Measurements from ENCODE around the gene RPS25.
"Not testable (repeated sequence)": the region's sequence is repeated elsewhere in the genome, so short reads cannot be mapped to it uniquely, and the experiment has no call there.

Gene RPS25

DNA sequence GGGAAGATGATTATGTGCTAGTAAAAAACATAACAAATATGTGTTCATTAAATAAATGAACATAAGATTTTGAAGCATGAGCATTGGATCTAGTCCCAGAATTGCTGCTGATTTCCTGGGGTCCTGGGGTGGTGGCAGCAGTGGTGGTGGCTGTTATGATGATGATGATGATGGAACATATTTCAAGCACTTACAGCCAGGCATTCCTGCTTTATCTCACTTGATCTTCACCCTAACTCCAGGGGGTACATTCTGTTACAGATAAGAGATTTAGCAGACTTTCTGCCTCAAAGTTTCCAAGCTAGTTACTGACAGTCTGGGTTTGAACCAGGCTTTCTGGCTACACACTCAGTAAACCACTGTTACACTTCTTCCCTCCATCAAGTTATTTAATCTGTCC lies 5.6 kb upstream of the RPS25 start:
- no peak for DNase-seq (ENCODE audit: low spot score)

GRCh38 chr11:119021631-119022030 lies 3.5 kb upstream of the RPS25 start:
- no peak for DNase-seq (ENCODE audit: low spot score)
- TF ChIP-seq, protein P1, sequence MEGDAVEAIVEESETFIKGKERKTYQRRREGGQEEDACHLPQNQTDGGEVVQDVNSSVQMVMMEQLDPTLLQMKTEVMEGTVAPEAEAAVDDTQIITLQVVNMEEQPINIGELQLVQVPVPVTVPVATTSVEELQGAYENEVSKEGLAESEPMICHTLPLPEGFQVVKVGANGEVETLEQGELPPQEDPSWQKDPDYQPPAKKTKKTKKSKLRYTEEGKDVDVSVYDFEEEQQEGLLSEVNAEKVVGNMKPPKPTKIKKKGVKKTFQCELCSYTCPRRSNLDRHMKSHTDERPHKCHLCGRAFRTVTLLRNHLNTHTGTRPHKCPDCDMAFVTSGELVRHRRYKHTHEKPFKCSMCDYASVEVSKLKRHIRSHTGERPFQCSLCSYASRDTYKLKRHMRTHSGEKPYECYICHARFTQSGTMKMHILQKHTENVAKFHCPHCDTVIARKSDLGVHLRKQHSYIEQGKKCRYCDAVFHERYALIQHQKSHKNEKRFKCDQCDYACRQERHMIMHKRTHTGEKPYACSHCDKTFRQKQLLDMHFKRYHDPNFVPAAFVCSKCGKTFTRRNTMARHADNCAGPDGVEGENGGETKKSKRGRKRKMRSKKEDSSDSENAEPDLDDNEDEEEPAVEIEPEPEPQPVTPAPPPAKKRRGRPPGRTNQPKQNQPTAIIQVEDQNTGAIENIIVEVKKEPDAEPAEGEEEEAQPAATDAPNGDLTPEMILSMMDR (IDR thresholded peaks at IDR 0.05; ENCODE audit: extremely low read depth, missing control alignments), result no peak

More for the DNA sequence above, 5.6 kb upstream of the RPS25 start:
- TF ChIP-seq, protein P1 (IDR thresholded peaks at IDR 0.05; ENCODE audit: extremely low read depth, missing control alignments), result no peak

- no peak for DNase-seq (ENCODE audit: low spot score)
- TF ChIP-seq, protein P1 (IDR thresholded peaks at IDR 0.05; ENCODE audit: extremely low read depth, missing control alignments), result no peak
These were observed 1.9 kb upstream of the RPS25 start for GRCh38 chr11:119019996-119020395.

DNA sequence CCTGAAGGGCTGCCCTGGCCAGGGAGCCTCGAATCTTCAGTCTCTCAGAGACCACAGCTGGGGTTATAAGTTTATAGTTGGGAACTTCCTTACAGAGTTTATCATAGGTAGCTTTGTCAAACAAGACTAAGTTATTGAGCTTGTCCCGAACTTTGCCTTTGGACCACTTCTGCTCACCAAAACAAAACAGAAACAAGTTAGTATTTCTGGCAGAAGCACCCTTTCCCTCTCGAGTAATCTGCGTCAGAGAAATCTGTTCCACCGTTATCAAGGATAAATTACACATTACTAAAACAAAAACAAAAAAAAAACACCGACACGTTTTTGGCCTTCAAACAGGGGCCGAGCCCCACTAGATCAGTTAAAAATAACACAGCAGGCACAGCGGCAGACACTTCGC lies 766 bp downstream of the RPS25 start:
- not testable (repeated sequence) for DNase-seq (ENCODE audit: low spot score)

DNA sequence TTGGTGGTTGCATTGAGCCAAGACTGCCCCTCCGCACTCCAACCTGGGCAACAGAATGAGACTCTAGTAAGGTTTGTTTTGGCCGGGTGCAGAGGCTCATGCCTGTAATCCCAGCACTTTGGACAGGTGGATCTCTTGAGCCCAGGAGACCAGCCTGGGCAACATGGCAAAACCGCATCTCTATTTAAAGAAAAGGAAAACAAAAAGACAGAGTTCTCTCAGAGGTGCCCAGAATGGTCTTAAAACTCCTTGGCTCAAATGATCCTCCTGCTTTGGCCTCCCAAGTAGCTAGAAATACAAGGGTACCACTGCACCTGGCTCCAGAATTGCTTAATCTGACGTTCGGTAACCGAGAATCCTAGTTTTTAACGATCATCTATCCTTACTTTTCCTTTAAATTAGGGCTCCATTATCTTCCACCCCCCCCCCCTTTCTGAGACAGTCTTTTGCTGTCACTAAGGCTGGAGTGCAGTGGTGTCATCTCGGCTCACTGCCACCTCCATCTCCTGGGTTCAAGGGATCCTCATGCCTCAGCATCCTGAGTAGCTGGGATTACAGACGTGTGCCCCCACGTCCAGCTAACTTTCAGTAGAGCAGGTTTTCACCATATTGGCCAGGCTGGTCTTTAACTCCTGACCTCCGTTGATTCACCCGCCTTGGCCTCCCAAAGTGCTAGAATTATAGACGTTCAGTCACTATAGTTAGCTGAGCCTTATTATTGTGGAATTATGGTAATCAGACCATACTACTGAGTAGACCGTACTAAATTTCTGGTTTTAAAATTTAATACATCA lies 1.7 kb downstream of the RPS25 start:
- TF ChIP-seq, protein P1 (IDR thresholded peaks at IDR 0.05; ENCODE audit: extremely low read depth, missing control alignments), result no peak
- no peak for DNase-seq (ENCODE audit: low spot score)

GRCh38 chr11:119015054-119015611 lies 3.0 kb downstream of the RPS25 start:
- DNase-seq (ENCODE audit: low spot score), result no peak

DNA sequence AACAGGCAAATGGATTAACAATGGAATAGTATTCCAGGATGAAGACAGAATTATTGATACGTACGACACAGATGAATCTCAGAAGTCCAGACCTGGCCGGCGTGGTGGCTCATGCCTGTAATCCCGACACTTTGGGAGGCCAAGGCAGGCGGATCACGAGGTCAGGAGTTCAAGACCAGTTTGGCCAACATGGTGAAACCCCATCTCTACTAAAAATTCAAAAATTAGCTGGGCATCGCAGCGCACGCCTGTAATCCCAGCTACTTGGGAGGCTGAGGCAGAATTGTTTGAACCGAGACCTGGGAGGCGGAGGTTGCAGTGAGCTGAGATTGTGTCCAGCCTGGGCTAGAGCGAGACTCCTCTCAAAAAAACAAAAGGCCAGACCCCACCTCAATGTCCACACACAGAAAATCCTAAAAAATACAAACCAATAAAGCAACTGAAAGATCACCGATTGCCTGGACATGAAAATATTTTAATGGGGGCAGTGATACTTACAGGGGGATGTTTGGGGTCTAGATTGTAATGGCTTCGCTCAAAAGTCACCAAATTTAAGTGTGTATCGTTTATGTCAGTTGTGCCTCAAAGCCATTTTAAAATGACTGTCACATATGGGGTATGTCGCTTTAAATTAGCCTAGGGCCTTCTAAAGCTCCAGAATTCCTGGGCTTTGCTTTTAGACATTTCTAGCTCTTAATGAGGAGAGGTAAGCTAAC lies 3.8 kb downstream of the RPS25 start:
- DNase-seq (ENCODE audit: low spot score), result no peak
- TF ChIP-seq, protein P1 (IDR thresholded peaks at IDR 0.05; ENCODE audit: extremely low read depth, missing control alignments), result no peak

More at GRCh38 chr11:119015054-119015611, 3.0 kb downstream of the RPS25 start:
- TF ChIP-seq, protein P1 (IDR thresholded peaks at IDR 0.05; ENCODE audit: extremely low read depth, missing control alignments), result no peak
